HG03095 (cell line): ENCODE measurements around the gene NBDY.
A peak's percentile ranks its signal among the peaks of the same experiment; 100 is the strongest.
"Not testable (repeated sequence)": the region's sequence is repeated elsewhere in the genome, so short reads cannot be mapped to it uniquely, and the experiment has no call there.

Experiments used
- ATAC-seq: cut with Tn5 transposase; IDR thresholded peaks from one replicate; pipeline ENCODE4 v1.9.1; 2021; ENCODE audit warnings: moderate library complexity; ENCODE audit not compliant: unreplicated experiment

Gene NBDY, protein sequence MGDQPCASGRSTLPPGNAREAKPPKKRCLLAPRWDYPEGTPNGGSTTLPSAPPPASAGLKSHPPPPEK

DNA sequence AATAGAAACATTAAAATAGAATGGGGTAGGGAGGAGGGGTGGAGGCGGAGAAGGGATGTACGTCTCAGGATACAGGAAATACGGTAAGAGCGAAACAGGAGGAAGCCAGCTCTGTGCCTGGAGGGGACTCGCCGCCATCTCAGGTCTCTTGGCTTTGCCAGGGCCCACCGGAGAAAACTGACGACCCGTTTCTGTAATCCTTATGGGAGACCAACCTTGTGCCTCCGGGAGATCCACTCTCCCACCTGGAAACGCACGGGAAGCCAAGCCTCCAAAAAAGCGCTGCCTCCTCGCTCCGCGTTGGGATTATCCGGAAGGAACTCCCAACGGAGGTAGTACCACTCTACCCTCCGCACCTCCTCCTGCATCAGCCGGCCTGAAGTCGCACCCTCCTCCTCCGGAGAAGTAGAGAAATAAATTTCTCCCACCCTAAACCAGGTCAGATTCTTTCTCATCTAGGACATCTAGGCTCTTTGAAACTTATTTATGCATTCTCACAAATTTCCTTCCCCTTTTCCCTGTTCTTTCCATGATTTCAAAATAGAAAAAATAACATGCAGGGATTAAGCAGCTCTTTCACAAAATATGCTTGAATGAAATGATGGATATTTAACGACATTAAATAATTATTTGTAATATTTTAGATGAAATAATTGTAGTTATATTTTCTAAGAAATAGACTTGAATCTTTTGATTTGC is at the start of gene NBDY:
NBDY (plus strand) TSS at position 92 of the 699 bp plus-strand sequence; CDS start at position 203, 111 bp downstream.
- peak; percentile 57 for ATAC-seq

GRCh38 chrX:56704530-56704929 is 24.5 kb upstream of the NBDY start:
- ATAC-seq: not testable (repeated sequence)

DNA sequence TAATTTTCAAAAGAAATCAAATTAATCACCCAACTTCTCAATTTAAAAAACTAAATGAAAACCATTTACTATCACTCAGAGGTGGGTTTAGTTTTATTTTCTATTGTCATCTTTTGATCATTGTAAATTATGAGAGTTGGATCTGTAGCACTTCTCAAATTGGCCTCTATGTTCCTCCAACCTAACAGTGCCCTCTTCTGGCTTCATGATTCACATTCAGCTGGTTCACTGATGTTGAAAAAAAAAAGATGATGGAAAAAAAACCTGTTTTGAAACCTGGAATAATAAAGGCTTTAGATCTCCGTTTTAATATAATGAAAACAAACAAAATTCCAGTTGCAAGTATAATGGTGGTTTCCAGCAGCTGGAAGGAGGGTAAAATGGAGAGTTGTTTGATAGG is 2.4 kb upstream of the NBDY start:
- peak; percentile 37 for ATAC-seq

- ATAC-seq: no peak
These were observed 1.5 kb upstream of the NBDY start for GRCh38 chrX:56727531-56727930.

- ATAC-seq: no peak
These were observed 722 bp upstream of the NBDY start for GRCh38 chrX:56728321-56728720.

DNA sequence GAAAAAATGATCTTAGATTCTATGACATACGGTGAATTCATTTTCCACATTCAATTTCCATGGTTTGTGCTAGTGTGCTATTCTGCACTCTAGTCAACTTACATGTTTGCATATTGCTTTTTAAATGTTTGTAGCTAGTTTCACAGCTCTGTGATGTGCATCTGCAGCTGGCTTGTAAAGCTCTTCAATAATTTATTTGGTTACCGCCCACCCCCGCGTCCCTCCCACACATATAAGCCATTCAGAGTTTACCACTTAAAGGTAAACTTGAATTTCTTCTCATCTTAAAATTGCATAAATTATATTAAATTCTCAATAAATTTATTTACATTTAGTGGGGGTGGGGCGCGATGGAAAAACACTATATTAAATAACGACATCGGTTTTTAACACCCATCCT is 291 bp upstream of the NBDY start:
- peak; percentile 31 for ATAC-seq

DNA sequence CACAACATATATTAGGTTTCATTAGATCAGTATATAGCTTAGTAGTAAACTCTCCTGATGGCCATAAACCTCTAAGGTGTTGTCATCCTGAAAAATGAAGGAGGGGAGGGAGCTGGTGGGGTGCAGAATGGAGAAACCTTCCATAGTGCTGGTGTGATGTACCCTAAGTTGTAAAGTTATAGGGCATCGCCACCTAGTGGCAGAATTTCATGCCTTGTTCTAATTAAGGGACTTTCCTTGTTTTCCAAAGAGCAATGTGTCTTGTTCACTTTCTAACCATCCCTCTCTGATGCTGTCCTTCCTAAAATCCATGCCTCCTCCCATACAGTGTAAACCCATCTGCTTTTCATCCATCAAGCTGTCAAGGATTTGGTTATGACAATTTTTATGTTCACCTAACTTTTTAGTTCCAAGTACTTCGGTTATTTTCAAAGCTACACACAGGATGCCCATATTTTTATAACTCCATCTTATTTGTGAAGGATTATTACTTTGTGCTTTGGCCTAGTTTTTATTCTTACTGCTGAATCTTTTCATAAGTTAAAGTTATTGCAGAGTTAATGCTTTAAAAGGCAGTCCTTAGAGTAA is 4.5 kb downstream of the NBDY start:
- no peak for ATAC-seq

- ATAC-seq: no peak
These were observed 7.2 kb downstream of the NBDY start for GRCh38 chrX:56736219-56736618.

GRCh38 chrX:56738670-56739069 is 9.6 kb downstream of the NBDY start:
- no peak for ATAC-seq

DNA sequence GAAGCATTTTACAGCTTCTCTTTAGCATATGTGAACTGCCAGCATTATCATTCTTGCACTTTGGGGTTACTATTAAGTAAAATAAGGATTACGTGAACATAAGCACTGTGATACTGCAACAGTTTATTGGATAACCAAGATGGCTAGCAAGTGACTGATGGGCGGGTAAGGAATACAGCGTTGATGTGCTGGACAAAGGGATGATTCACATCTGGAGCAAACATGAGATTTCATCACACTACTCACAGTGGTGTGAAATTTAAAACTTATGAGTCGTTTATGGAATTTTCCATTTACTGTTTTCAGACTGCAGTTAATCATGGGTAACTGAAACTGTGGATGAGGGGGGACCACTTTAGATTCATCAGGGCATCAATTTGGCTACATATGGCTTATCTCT is 16.0 kb downstream of the NBDY start:
- no peak for ATAC-seq

GRCh38 chrX:56746996-56747395 is 18.0 kb downstream of the NBDY start:
- no peak for ATAC-seq

DNA sequence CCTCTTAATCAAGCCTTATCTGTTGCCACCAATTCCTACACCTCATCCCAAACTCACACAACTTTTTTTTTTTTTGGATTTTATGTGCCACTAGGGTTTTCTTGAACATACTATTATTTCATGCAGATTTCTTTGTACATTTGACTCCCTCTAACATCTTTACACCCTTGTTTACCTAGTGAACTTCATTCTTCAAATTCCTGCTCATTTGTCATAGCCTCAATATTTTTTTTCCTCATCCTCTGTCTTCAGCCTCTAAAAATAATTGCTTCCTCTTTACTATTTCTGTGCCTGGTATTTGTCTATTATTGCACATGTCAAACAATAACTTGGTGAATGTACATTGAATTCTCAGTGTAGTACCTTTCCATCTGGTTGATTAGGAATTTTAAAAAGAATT is 22.0 kb downstream of the NBDY start:
- ATAC-seq: no peak

DNA sequence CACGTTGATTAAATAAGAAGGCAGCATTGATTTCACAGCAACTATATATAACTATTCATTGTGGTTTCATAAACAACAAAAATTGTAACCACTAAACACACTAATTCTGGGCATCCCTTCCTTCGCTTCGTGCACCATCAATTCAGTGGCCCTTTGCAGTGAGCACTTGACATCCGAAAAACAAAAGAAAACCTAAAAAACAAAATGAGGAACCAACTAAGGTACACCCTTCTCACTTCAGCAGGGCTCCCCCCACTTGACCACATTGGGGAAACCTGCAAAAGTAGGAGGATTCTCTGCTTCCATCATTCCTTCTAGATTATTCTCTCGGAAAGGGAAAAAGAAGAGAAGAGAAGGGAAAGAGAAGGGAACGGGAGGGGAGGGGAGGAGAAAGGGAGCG is 28.3 kb downstream of the NBDY start:
- ATAC-seq: no peak

DNA sequence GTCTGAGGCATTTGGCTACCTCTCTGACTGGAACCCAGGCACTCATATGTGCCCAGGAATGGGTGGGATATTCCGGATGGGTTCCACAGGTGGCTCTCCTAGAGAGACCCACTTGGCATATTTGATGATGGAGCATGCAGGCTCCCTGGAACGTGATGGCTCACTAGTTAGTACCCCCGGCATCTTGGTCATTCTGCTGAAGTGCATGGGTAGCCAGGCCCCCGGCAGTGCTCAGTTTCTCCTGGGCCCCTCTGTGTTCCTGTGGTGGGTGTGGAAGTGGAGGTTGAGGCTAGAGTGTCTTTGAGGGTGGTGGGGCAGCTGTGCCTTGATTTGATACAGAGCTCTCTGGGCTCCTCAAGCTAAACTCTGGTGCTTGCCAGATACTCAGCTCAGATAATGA is 29.4 kb downstream of the NBDY start:
- no peak for ATAC-seq

DNA sequence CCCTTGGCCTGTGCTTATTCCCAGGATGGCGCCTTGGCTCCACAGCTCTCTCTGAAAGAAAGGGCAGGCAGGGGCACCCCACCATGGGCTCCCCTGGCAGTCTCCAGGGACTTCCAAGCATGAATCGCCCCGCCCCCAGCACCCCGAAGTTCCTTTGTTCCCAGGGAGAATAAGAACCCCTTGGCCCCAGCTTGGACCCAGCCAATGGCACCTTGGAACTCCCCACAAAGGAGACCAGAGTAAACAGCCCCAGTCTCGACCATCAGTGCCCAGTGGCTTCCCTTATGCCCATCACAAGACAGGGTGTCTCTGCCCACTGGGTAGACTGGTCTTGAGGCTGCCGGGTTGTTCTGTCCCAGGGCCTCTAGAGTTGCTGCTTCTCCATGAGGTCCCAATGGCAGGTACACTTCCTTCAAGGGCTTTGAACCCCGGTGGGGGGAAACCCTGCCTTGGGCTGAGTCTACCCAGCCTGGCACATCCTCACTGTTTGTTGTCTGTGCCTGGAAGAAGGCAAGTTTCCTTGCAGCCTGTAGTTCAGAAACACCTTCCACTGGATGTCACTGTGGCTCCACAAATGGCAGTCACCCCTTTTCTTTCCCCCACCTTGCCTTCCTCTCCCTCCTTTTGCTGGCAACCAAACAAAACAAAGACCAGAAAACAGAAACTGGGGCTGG is 30.8 kb downstream of the NBDY start:
- no peak for ATAC-seq

DNA sequence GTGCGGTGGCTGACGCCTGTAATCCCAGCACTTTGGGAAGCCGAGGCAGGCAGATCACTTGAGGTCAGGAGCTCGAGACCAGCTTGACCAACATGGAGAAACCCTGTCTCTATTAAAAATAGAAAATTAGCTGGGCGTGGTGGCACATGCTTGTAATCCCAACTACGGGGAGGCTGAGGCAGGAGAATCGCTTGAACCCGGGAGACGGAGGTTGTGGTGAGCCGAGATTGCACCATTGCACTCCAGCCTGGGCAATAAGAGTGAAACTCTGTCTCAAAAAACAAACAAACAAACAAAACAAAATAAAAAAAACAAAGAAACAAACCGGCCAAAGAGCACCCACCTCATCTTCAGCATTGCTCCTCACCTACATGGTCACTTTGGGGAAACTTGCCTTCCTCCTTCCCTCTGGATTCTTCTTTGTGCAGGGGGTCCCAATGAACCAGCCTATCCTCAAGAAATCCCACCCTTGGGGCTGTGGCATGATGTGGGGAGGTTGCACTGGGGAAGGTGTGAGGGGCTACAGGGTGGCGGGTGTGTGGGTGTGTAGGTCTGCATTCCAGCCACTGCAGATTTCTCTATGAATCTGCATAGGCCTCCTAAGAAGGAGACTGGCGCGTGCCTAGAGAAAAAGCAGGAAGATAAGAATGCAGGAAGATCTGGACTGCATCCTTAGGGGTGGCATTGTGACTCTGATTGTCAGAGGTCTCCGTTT is 31.5 kb downstream of the NBDY start:
- ATAC-seq: not testable (repeated sequence)

GRCh38 chrX:56761167-56761566 is 32.1 kb downstream of the NBDY start:
- ATAC-seq: no peak

DNA sequence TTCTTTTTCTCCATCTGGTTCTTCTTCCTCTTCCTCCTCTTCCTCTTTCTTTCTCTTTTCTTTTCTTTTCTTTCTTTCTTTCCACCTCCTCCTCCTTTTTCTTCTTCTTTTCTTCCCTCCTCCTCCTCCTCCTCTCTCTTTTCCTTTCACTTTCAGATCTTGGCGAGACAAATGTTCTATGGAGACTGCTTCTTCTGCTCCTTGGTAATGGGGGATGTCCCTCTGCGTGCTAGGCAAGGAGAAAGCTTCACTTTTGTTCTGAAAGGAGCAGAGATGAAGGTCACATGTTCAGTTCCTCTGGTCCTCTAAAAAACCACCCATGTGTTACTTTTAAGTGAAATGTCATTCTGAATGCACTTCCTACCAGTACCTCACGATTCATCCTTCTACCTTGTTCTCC is 33.2 kb downstream of the NBDY start:
- ATAC-seq: peak; percentile 22

- ATAC-seq: no peak
These were observed 33.9 kb downstream of the NBDY start for GRCh38 chrX:56762707-56763555.

DNA sequence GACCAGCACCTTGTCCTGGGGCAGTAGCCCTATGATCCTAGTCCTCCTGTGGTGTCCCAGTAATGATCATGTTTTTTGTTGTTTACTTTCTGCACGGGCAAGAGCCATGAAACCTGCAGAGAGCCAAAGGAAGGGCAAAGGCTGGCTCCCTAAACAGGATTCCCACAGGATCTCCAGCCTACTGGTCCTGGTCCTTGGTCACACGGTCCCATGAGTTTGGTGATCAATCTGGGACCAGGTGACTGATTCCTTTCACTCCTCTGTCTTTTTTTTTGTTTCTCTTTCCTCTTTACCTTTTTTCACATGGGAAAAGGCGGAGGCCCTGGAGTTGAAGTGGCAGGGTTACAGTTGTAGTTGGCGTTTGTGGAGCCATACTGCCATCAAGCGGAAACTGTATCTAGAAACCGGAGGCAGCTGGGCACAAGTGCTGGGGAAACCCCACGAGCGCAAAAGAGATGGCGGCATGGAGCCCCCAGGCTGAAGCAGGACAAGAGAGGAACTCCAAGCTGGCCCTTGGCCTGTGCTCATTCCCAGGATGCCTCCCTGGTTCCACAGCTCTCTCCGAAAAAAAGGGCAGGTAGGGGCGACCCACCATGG is 34.6 kb downstream of the NBDY start:
- peak; percentile 21 for ATAC-seq
